ENCODE results near the gene TPI1.
A peak's percentile ranks its signal among the peaks of the same experiment; 100 is the strongest.

- no peak for TF ChIP-seq CTCF (IDR thresholded peaks at IDR 0.05; ENCODE audit: low read depth, low read length)
- TF ChIP-seq MYC (IDR thresholded peaks at IDR 0.05; ENCODE audit: low read depth, low read length), result peak; percentile 78
- peak; percentile 57 for TF ChIP-seq POLR2A (IDR thresholded peaks at IDR 0.05; ENCODE audit: extremely low read depth, insufficient read length)
Observed at GRCh38 chr12:6851153-6851920, 16.0 kb upstream of the TPI1 start, which contains the start of gene CDCA3.
